ENCODE measurements around the gene SNX33.
A peak's percentile ranks its signal among the peaks of the same experiment; 100 is the strongest.
"Not testable (repeated sequence)": the region's sequence is repeated elsewhere in the genome, so short reads cannot be mapped to it uniquely, and the experiment has no call there.

The SNX33 gene

GRCh38 chr15:75622505-75622904, 25.2 kb upstream of the SNX33 start:
- Histone ChIP-seq H3K9me3 (no peaks in the 10 kb centered on the region), H3K27me3 (no peaks in the 10 kb centered on the region), H3K27ac (peak overlapping the region in 1 of 2 donors; percentile 69), H3K36me3 (peaks cover 2 to 20% (median 9%) of the 10 kb centered on the region in 3 donors), H3K4me1 (peaks cover 0 to 41% (median 24%) of the 10 kb centered on the region in 4 donors), H3K4me3 (no peak overlapping the region)
- intact Hi-C loops (cut with DNase I; ENCODE audit: low total_unique reads), result loop anchor here (10.0 kb wide), 1 partner anchor 108 kb away; no protein-coding TSS in a partner anchor
- TF ChIP-seq CTCF (IDR thresholded peaks at IDR 0.05), result no peak
- no peak for DNase-seq

- Histone ChIP-seq H3K27ac (peak within 1 kb of the TSS; percentile 93 to 97), H3K4me3 (peak within 1 kb of the TSS; percentile 94 to 99), H3K27me3 (no peaks in the 10 kb centered on the region), H3K4me1 (peaks cover 0 to 28% (median 12%) of the 10 kb centered on the region in 4 donors), H3K36me3 (no peaks in the 10 kb centered on the region), H3K9me3 (no peaks in the 10 kb centered on the region)
- intact Hi-C loops (cut with DNase I; ENCODE audit: low total_unique reads), result loop anchor here (10.0 kb wide), 1 partner anchor 111 kb away; no protein-coding TSS in a partner anchor
- DNase-seq, result peak; percentile 94 to 97
- TF ChIP-seq CTCF (IDR thresholded peaks at IDR 0.05), result no peak
Observed at GRCh38 chr15:75625542-75626347, 22.0 kb upstream of the SNX33 start, which contains the start of gene SNUPN. Gene SNUPN (minus strand): TSS chr15:75625725. CDS start chr15:75621051, 4,674 bp downstream.

- Histone ChIP-seq H3K27ac (no peak overlapping the region), H3K4me3 (no peak overlapping the region), H3K36me3 (no peaks in the 10 kb centered on the region), H3K27me3 (no peaks in the 10 kb centered on the region), H3K4me1 (peaks cover 0 to 11% (median 1%) of the 10 kb centered on the region in 4 donors), H3K9me3 (no peaks in the 10 kb centered on the region)
- DNase-seq, result no peak
- TF ChIP-seq CTCF (IDR thresholded peaks at IDR 0.05), result no peak
- intact Hi-C loops (cut with DNase I; ENCODE audit: low total_unique reads), result no loop called here
Observed at GRCh38 chr15:75631935-75632334, 15.8 kb upstream of the SNX33 start.

- intact Hi-C loops (cut with DNase I; ENCODE audit: low total_unique reads); H3K4me3 ChIP-seq; H3K9me3 ChIP-seq; DNase-seq; H3K27me3 ChIP-seq; H3K36me3 ChIP-seq; H3K27ac ChIP-seq: not testable (repeated sequence)
- H3K4me1 ChIP-seq, result peaks cover 0 to 31% (median 18%) of the 10 kb centered on the region in 4 donors
Observed at GRCh38 chr15:75633922-75634321, 13.8 kb upstream of the SNX33 start.

- no peak for DNase-seq
- H3K4me1 ChIP-seq, result peaks cover 0 to 41% (median 27%) of the 10 kb centered on the region in 4 donors
- intact Hi-C loops (cut with DNase I; ENCODE audit: low total_unique reads), result no loop called here
- H3K27me3 ChIP-seq, result no peaks in the 10 kb centered on the region
- no peak for TF ChIP-seq CTCF (IDR thresholded peaks at IDR 0.05)
- no peak overlapping the region for H3K27ac ChIP-seq
- H3K9me3 ChIP-seq, result no peaks in the 10 kb centered on the region
- peaks cover 0 to 3% (median 0%) of the 10 kb centered on the region in 3 donors for H3K36me3 ChIP-seq
- H3K4me3 ChIP-seq, result no peak overlapping the region
Observed at GRCh38 chr15:75636026-75636425, 11.7 kb upstream of the SNX33 start.

All from tibial artery (tissue), 4 donors.